Subcutaneous abdominal adipose tissue (tissue), 5 donors: ENCODE measurements around the gene PEPD.
A peak's percentile ranks its signal among the peaks of the same experiment; 100 is the strongest.

Experiments used
- H3K27ac ChIP-seq: one replicate; pipeline ENCODE4 v1.7.0; 2013; ENCODE audit warnings: low read depth, mild to moderate bottlenecking, inconsistent platforms, low read length, moderate library complexity
- H3K27me3 ChIP-seq, 5 donors: one replicate each; pipeline ENCODE4 v1.7.0; 2013; ENCODE audit warnings: low read length in 5 of 5, inconsistent platforms in 1 of 5; ENCODE audit not compliant: control insufficient read depth in 5 of 5, insufficient read depth in 4 of 5
- H3K36me3 ChIP-seq, 5 donors: one replicate each; pipeline ENCODE4 v1.7.0; 2013; ENCODE audit warnings: low read length in 5 of 5; ENCODE audit not compliant: control insufficient read depth in 5 of 5, insufficient read depth in 5 of 5
- H3K4me1 ChIP-seq, 5 donors: one replicate each; pipeline ENCODE4 v1.7.0; 2013; ENCODE audit warnings: low read length in 5 of 5, mild to moderate bottlenecking in 3 of 5, moderate library complexity in 1 of 5; ENCODE audit not compliant: control insufficient read depth in 5 of 5, insufficient read depth in 5 of 5
- H3K4me3 ChIP-seq, 5 donors: one replicate each; pipeline ENCODE4 v1.7.0; 2013; ENCODE audit warnings: low read length in 5 of 5, low read depth in 1 of 5
- H3K9ac ChIP-seq, 5 donors: one replicate each; pipeline ENCODE4 v1.7.0; 2013; ENCODE audit warnings: low read length in 5 of 5, mild to moderate bottlenecking in 4 of 5, moderate library complexity in 3 of 5
- H3K9me3 ChIP-seq, 5 donors: one replicate each; pipeline ENCODE4 v1.7.0; 2013; ENCODE audit warnings: low read length in 5 of 5; ENCODE audit not compliant: control insufficient read depth in 5 of 5
- donor health status: healthy.
- donor health status: healthy.
- donor health status: healthy.
- donor health status: healthy.
- donor health status: healthy.

Gene PEPD

GRCh38 chr19:33381101-33381500, 140.5 kb downstream of the PEPD start:
- peak overlapping the region; percentile 1 for H3K27ac ChIP-seq
- H3K36me3 ChIP-seq, result peaks cover 0 to 25% (median 20%) of the 10 kb centered on the region in 5 donors

GRCh38 chr19:33379151-33379829, 142.3 kb downstream of the PEPD start:
- no peaks in the 10 kb centered on the region for H3K27me3 ChIP-seq
- H3K36me3 ChIP-seq, result peaks cover 0 to 22% (median 19%) of the 10 kb centered on the region in 5 donors
- no peak overlapping the region for H3K9ac ChIP-seq
- no peaks in the 10 kb centered on the region for H3K9me3 ChIP-seq
- peaks cover 3 to 70% (median 53%) of the 10 kb centered on the region in 5 donors for H3K4me1 ChIP-seq
- no peak overlapping the region for H3K27ac ChIP-seq
- no peak overlapping the region for H3K4me3 ChIP-seq

More at GRCh38 chr19:33381101-33381500, 140.5 kb downstream of the PEPD start:
- Histone ChIP-seq H3K27me3 (no peaks in the 10 kb centered on the region), H3K4me1 (peaks cover 3 to 58% (median 35%) of the 10 kb centered on the region in 5 donors), H3K9ac (no peak overlapping the region), H3K9me3 (no peaks in the 10 kb centered on the region), H3K4me3 (no peak overlapping the region)

DNA sequence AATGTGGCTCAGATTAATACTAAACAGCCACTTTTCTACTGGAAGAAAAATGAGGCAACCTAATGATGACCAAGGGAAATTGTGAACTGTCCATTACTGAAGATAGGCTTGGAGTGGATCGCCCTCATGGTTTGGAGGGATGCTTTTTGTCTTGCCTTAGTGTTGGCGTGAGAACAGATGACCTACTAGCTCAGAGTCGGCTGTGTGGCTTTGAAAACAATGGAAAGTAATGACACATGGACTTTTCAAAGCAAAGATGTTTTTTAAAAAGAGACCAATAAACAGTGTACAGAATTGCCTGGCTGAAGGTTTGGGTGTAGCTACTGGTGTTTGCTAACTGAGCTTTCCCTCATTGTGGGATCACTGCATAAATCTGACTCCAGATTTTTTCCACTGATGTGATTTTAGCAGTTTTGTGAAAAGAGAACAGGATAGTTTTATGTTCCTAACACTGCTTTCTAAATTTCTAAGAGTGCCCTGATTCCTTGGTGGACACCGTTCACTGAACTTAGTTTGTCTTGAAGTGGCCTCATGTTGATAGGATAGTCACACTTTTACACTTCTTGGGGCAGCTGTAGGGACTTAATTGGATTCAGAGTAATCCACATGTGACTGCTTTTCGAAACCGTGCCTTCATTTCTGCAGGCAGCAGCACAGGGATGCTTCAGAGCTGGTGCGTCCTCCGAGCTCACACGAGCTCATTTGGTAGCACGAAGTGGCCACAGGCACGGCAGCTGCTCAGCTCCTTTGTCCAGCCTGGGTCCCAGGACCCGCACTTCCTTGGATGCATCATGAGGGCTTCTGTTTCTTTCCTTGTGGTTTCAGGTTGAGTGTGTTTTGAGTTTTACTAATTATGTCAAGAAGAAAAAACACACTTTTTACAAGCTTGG, 143.8 kb downstream of the PEPD start:
- Histone ChIP-seq H3K4me3 (no peak overlapping the region), H3K9me3 (no peaks in the 10 kb centered on the region), H3K27me3 (no peaks in the 10 kb centered on the region), H3K27ac (peak overlapping the region; percentile 83), H3K9ac (no peak overlapping the region), H3K36me3 (peaks cover 0 to 16% (median 12%) of the 10 kb centered on the region in 5 donors), H3K4me1 (peaks cover 3 to 70% (median 58%) of the 10 kb centered on the region in 5 donors)

DNA sequence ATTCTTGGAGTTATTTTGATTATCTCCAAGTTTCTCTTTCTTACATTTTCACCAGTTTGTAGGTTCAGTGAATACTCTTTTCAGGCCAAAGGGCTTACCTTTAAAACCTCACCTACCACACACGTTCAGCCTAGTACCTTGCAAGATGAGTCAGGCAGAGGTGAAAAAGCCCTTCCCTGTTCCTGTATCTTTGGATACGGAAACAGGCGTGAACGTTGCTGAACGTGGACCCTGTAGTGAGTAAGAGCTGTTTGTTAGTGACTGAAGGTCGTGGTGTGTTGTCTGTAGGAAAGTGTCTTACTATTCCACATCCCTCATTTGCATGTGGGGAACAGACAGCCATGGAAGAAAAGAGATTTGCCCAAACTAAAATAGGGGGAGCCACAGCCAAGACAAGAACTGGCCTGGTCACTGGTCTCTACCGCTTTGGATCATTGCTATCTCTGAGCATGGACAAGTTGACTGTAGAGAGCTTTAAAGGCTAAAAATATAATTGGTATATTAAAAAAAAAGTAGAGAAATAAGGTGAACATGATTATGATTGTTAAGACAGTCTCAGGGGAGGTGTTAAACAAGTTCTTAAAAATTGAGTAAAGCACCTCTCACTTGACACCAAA, 144.5 kb downstream of the PEPD start:
- Histone ChIP-seq H3K36me3 (peaks cover 0 to 16% (median 12%) of the 10 kb centered on the region in 5 donors), H3K27me3 (no peaks in the 10 kb centered on the region), H3K9ac (peak overlapping the region in 1 of 5 donors; percentile 44), H3K4me1 (peaks cover 3 to 67% (median 55%) of the 10 kb centered on the region in 5 donors), H3K27ac (peak overlapping the region; percentile 83), H3K4me3 (peak overlapping the region in 1 of 5 donors; percentile 3), H3K9me3 (no peaks in the 10 kb centered on the region)

- Histone ChIP-seq H3K27ac (peak overlapping the region; percentile 83), H3K9me3 (no peaks in the 10 kb centered on the region), H3K27me3 (no peaks in the 10 kb centered on the region), H3K36me3 (peaks cover 0 to 14% (median 12%) of the 10 kb centered on the region in 5 donors), H3K4me1 (peaks cover 3 to 63% (median 57%) of the 10 kb centered on the region in 5 donors), H3K4me3 (no peak overlapping the region), H3K9ac (peak overlapping the region in 1 of 5 donors; percentile 44)
Measured at GRCh38 chr19:33376423-33376822, 145.2 kb downstream of the PEPD start.

DNA sequence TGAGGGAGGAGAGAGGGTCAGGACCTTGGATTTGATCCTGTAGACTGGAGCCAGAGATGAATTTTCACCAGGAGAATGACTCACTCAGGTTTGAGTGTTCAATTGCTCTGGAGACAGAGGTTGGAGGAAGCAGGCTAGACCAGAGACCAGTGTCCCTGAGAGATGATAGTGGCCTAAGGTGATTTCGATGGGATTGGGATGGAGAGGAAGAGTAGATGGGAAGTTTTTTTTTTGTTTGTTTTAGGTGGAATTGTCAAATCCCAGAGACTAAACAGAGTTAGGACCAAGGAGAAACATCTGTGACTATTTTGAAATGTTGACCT, 145.8 kb downstream of the PEPD start:
- H3K9ac ChIP-seq, result no peak overlapping the region
- H3K27ac ChIP-seq, result peak overlapping the region; percentile 83
- H3K36me3 ChIP-seq, result peaks cover 0 to 11% (median 9%) of the 10 kb centered on the region in 5 donors
- peaks cover 3 to 60% (median 57%) of the 10 kb centered on the region in 5 donors for H3K4me1 ChIP-seq
- H3K9me3 ChIP-seq, result no peaks in the 10 kb centered on the region
- no peak overlapping the region for H3K4me3 ChIP-seq
- no peaks in the 10 kb centered on the region for H3K27me3 ChIP-seq

- Histone ChIP-seq H3K4me3 (peak overlapping the region in 4 of 5 donors; percentile 18 to 90 (median 80)), H3K9me3 (no peaks in the 10 kb centered on the region)
Measured at GRCh38 chr19:33375156-33375836, 146.3 kb downstream of the PEPD start.

DNA sequence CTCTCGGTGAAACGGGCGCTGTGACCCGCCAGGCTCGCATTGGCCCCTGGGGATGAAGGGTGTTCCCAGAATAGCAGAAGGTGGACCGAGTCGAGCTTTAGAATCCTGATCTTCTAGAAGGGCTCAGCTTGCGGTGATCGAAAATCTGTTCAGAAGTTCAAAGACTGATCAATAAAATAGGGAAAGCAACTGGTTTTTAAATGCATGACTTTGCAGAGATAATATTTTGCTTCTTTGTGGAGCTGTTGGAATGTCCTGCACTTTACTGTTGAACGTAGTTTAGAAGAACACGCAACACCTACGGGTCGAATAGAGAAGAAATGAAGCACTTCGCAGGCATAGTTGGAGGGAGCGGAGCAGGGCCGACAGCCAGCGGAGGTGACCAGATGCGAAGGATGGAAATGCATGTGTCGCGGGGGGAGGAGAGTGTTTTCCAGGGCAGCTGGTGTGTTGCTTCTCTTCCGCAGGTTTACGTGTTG, 147.3 kb downstream of the PEPD start:
- peaks cover 3 to 60% (median 56%) of the 10 kb centered on the region in 5 donors for H3K4me1 ChIP-seq
- H3K9me3 ChIP-seq, result no peaks in the 10 kb centered on the region
- H3K36me3 ChIP-seq, result peaks cover 0 to 5% (median 4%) of the 10 kb centered on the region in 5 donors
- H3K27me3 ChIP-seq, result no peaks in the 10 kb centered on the region
- H3K4me3 ChIP-seq, result peak overlapping the region; percentile 68 to 90 (median 84)
- peak overlapping the region; percentile 83 for H3K27ac ChIP-seq
- peak overlapping the region; percentile 80 to 94 (median 91) for H3K9ac ChIP-seq

More at GRCh38 chr19:33375156-33375836, 146.3 kb downstream of the PEPD start:
- H3K4me1 ChIP-seq, result peaks cover 3 to 60% (median 57%) of the 10 kb centered on the region in 5 donors
- peaks cover 0 to 11% (median 9%) of the 10 kb centered on the region in 5 donors for H3K36me3 ChIP-seq
- H3K27ac ChIP-seq, result peak overlapping the region; percentile 83
- peak overlapping the region in 2 of 5 donors; percentile 80 to 94 for H3K9ac ChIP-seq
- H3K27me3 ChIP-seq, result no peaks in the 10 kb centered on the region

GRCh38 chr19:33373453-33374235, 147.9 kb downstream of the PEPD start, which contains the start of gene CEBPG:
CEBPG (plus strand) TSS chr19:33373709; CDS start chr19:33379240, 5,531 bp downstream.
- Histone ChIP-seq H3K9ac (peak within 1 kb of the TSS; percentile 83 to 94 (median 91)), H3K4me1 (peaks cover 3 to 56% (median 50%) of the 10 kb centered on the region in 5 donors), H3K9me3 (no peaks in the 10 kb centered on the region), H3K27ac (peak within 1 kb of the TSS; percentile 90), H3K4me3 (peak within 1 kb of the TSS; percentile 68 to 90 (median 84)), H3K36me3 (no peaks in the 10 kb centered on the region), H3K27me3 (no peaks in the 10 kb centered on the region)
